UCSD-AML1 (cell line): ENCODE data around the gene CLDN22.
"Not testable (repeated sequence)": the region's sequence is repeated elsewhere in the genome, so short reads cannot be mapped to it uniquely, and the experiment has no call there.

ENCODE experiments used
- DNase-seq: peaks from one replicate; lab custom pipeline; 2025; ENCODE audit not compliant: unreplicated experiment; lab: John Stamatoyannopoulos, UW

Gene CLDN22

GRCh38 chr4:183347566-183347965, 27.5 kb upstream of the CLDN22 start:
- DNase-seq: no peak

- no peak for DNase-seq
These were observed 27.1 kb upstream of the CLDN22 start for GRCh38 chr4:183347146-183347545.

DNA sequence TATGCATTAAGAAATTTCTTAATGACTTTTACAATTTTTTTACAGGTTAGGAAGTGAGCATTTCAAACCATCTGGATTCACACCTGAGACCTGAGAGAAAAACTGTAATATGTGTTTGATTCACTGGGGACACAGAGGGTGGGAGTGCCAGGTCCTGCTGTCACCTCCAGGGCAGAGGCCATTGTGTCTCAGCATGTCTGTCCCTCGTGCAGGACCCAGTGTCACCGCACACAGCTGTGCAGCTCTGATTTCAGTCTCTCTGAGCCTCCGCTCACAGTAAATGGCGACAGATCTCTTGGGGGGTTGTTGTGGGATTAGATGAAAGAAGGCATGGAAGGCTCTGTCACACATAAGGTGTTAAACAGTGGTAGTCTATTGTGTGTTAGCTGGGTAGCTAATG, 25.2 kb upstream of the CLDN22 start:
- no peak for DNase-seq

DNA sequence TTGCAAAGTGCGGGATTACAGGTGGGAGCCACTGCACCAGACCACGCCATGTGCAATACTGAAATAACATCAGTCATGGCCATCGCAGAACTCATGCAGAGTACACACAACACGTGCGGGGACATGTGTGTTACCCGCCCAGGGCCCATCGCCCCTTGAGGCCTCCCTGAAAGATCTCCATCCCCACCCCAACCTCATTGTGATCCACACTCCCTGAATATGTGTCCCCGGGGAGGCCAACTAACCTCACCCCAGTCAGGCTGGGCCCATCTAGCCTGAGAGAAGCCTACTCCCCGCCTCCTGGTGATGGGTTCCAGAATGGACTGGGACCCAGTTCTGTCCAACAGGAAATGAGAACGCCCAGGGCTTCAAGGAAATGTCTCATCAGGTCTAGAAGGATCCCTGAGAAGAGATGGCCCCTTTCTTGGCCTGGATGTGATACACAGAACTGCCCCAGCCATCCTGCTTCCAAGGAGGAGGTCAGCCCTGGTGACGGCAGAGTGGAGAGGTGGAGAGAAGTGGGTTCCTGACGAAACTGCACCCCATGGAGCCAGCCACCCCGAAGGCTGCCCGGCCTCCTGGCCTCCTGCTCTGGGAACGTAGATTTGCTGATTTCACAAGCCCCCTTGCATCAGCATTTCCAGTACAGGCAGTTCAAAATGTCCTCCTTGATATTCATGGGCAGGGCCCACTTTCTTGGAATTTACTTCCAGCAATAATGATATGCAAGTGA, 24.6 kb upstream of the CLDN22 start:
- DNase-seq: no peak

- DNase-seq: no peak
These were observed 23.7 kb upstream of the CLDN22 start for GRCh38 chr4:183343730-183344129.

DNA sequence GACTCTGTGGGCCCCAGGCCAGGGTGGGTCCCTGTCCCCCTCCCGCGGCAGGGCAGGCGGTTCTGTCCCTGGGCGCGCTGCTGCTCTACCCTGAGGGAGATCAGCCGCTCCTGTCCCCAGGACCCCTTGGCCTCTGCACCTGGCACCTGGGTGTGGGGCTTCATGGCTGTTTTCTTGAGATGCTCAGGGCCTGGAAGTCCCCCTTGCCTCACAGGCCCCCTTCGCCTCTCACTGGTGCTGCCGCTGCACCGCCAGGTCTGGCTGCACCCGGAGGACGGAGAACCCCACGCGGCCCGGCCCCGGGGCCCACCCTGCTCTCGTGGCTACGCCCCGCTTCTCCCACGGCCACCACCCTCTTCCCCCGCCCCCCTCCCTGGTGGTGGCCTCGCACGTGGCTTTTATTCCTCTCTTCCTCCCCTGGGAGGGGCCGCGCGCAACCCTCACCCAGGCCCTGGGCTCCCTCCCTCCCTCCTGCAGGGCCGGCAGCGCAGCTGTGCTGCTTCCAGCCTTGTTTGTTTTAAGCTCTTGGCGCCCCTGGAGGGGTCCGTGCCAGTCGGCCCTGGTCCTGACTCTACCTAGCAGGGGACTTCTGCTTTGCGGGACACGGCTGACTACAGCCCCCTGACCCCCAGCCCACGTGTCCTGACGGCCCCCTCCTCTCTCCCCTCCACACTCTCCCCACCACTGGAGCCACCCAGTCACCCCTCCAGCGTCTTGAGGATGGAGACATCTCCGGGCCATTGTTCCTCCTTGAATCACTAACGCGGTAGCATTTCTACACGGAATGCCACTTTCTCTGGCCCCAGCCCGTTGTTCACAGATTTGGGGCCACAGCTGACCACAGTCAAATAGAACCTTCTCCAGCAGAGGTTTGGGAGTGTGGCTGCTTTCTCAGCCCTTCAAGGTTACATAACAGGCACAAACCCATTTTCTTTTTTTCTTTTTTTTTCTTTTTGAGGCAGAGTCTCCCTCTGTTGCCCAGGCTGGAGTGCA, 22.8 kb upstream of the CLDN22 start:
- no peak for DNase-seq

GRCh38 chr4:183337833-183338232, 17.8 kb upstream of the CLDN22 start:
- no peak for DNase-seq

- no peak for DNase-seq
These were observed 17.3 kb upstream of the CLDN22 start for GRCh38 chr4:183337349-183337748.

GRCh38 chr4:183335369-183335940, 15.4 kb upstream of the CLDN22 start:
- DNase-seq: peak; percentile 32

DNA sequence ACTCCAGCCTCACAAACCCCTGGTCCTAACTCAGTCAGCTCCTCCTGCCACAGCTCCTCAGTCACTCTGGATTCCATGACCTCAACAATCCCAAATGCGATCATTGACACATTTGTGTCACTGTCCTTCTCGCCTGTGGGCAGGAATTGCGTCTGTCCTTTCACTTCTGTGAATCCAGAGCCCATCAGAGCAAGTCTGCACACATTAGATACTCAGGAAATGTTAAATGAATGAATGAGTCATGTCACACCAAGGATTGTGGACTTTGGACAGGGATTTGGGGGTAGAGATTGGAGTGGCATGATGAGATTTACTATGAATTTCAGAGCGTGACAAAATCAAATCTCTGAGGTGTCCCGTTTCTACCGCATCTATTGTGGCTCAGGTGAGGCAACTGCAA, 13.9 kb upstream of the CLDN22 start:
- no peak for DNase-seq

DNA sequence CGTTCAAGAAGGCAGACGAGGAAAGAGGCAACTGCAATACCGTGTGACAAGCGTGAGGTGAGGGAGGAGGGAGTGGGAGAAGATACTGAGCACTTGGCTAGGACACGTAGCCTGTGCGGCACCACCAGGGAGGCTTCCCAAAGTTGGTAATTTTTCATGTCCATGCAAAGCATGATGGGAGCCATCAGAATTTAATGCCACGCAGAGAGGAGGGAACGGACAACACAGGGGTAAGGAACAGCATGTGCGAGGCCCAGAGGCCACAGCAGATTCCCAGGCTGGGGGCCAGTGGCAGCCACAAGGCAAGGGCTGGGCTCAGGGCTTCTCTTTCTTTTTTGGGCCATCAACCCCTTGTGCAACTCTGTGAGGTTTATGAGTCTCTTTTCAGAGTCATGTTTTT, 13.1 kb upstream of the CLDN22 start:
- DNase-seq: no peak

DNA sequence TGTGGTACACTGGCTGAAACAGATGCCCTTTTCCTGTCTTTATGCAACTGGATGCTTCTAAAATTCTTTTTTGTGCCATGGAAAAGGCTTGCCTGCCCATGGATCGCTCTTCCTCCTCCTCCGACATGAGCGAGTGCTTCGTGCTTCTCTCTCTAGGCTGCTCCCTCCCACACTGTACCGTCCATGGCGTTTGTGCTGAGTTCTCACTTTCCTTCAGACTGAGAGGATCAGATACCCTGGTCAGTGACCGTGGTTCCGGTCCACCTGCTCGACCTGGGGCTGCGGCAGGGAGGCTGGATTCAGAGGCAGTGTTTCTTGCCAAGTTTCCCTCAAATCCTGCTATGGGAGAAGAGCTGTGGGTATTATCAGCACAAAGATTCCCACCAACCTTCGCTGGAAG, 12.4 kb upstream of the CLDN22 start:
- DNase-seq: no peak

- no peak for DNase-seq
These were observed 10.8 kb upstream of the CLDN22 start for GRCh38 chr4:183330841-183331240.

DNA sequence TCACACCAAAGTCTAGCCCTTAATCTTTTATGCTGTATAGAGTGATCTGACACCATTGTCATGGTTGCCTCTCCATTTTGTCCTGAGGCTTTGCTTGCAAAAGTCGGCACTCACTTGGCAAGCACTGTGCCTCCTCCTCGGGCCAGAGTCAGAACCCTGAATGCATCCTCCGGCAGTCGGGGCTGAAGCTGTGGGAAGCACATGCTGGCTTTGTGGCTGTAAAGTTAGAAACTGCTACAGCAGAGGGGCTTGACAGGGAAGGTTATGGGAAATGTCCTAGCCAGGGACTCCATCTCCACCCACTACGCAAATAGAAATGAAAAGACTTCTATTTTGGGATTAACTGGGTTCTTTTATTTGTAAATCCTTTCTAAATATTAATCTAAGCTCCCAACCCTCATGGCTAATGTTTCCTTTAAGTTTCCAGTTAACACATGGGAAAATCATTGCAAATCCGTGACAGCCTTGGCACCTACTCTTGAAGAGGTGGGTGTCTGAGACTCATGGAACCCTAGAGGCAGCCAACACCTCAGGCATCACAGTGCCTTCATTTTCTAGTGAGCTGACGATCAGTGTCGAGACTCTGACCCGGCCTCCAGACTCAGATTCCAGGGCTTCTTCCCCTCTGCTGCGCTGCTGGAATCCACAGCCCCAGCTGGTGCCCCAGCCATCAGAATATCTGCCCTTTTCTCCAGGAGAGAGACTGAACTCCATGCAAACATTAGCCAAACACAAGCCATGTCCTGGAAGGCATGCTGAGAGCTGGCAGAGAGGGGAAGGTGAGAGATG, 10.1 kb upstream of the CLDN22 start:
- no peak for DNase-seq

GRCh38 chr4:183329244-183329643, 9.2 kb upstream of the CLDN22 start:
- no peak for DNase-seq

DNA sequence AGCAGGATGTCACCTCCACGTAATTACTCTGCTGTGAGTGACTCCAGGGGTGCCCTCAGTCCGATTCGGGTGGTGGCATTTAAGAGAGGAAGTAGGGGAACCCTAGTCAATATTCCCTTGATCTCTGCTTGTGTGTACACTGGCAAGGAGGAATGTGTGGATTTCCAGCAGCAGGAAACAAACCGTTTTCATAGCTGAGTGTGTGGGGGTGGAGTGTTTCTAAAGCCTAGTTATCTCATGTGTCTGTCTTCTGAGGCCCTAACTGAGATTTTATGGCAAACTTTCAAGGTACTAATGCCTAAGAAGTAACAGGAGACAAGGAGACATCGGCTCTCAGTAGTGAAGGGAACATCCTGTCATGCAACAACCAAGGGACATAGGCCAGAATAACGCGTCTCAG, 8.8 kb upstream of the CLDN22 start:
- no peak for DNase-seq

GRCh38 chr4:183327827-183328226, 7.8 kb upstream of the CLDN22 start:
- DNase-seq: no peak

DNA sequence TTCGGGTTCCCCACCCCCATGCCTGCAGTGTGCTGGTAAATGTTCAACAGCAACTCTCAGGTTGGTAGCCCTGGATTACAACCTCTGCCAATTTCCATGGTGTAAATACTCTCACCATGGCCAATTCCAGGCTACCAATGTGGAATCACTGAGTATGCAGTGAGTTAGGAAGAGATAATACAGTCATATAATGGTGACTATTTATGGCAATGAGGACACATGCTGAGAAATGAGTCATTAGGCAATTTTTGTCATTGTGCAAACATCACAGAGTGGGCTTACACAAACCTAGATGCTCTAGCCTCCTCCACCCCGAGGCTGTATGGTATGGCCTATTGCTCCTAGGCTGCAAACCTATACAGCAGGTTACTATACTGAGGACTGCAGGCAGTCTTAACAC, 6.8 kb upstream of the CLDN22 start:
- DNase-seq: no peak

GRCh38 chr4:183326387-183326786, 6.3 kb upstream of the CLDN22 start:
- DNase-seq: not testable (repeated sequence)

GRCh38 chr4:183324619-183325018, 4.5 kb upstream of the CLDN22 start:
- no peak for DNase-seq

GRCh38 chr4:183324056-183324455, 4.0 kb upstream of the CLDN22 start:
- DNase-seq: not testable (repeated sequence)
